Subcutaneous abdominal adipose tissue (tissue), 5 donors: ENCODE measurements around the gene COX19.

ENCODE experiments used
- H3K27ac ChIP-seq: one replicate; pipeline ENCODE4 v1.7.0; 2013; ENCODE audit warnings: low read depth, mild to moderate bottlenecking, inconsistent platforms, low read length, moderate library complexity
- H3K27me3 ChIP-seq, 5 donors: one replicate each; pipeline ENCODE4 v1.7.0; 2013; ENCODE audit warnings: low read length in 5 of 5, inconsistent platforms in 1 of 5; ENCODE audit not compliant: control insufficient read depth in 5 of 5, insufficient read depth in 4 of 5
- H3K36me3 ChIP-seq, 5 donors: one replicate each; pipeline ENCODE4 v1.7.0; 2013; ENCODE audit warnings: low read length in 5 of 5; ENCODE audit not compliant: control insufficient read depth in 5 of 5, insufficient read depth in 5 of 5
- H3K4me1 ChIP-seq, 5 donors: one replicate each; pipeline ENCODE4 v1.7.0; 2013; ENCODE audit warnings: low read length in 5 of 5, mild to moderate bottlenecking in 3 of 5, moderate library complexity in 1 of 5; ENCODE audit not compliant: control insufficient read depth in 5 of 5, insufficient read depth in 5 of 5
- H3K4me3 ChIP-seq, 5 donors: one replicate each; pipeline ENCODE4 v1.7.0; 2013; ENCODE audit warnings: low read length in 5 of 5, low read depth in 1 of 5
- H3K9ac ChIP-seq, 5 donors: one replicate each; pipeline ENCODE4 v1.7.0; 2013; ENCODE audit warnings: low read length in 5 of 5, mild to moderate bottlenecking in 4 of 5, moderate library complexity in 3 of 5
- H3K9me3 ChIP-seq, 5 donors: one replicate each; pipeline ENCODE4 v1.7.0; 2013; ENCODE audit warnings: low read length in 5 of 5; ENCODE audit not compliant: control insufficient read depth in 5 of 5
- donor health status: healthy.
- donor health status: healthy.
- donor health status: healthy.
- donor health status: healthy.
- donor health status: healthy.

The COX19 gene

GRCh38 chr7:954330-955238 is 20.8 kb downstream of the COX19 start, which contains the start of gene ADAP1:
Gene ADAP1 (minus strand): TSS chr7:954680. CDS start chr7:954477, 203 bp downstream.
- H3K9me3 ChIP-seq: no peaks in the 10 kb centered on the region
- no peak within 1 kb of the TSS for H3K27ac ChIP-seq
- H3K4me3 ChIP-seq: peak within 1 kb of the TSS in 4 of 5 donors; percentile 17 to 62 (median 50)
- H3K9ac ChIP-seq: peak within 1 kb of the TSS in 2 of 5 donors; percentile 3 to 43
- H3K4me1 ChIP-seq: peaks cover 0 to 34% (median 26%) of the 10 kb centered on the region in 5 donors
- peaks cover 0 to 20% (median 12%) of the 10 kb centered on the region in 5 donors for H3K27me3 ChIP-seq
- no peaks in the 10 kb centered on the region for H3K36me3 ChIP-seq

GRCh38 chr7:953547-954327 is 21.6 kb downstream of the COX19 start:
- Histone ChIP-seq H3K9ac (peak overlapping the region in 2 of 5 donors; percentile 3 to 43), H3K4me1 (peaks cover 0 to 34% (median 26%) of the 10 kb centered on the region in 5 donors), H3K4me3 (peak overlapping the region in 4 of 5 donors; percentile 17 to 62 (median 50)), H3K27ac (no peak overlapping the region), H3K9me3 (no peaks in the 10 kb centered on the region), H3K36me3 (no peaks in the 10 kb centered on the region), H3K27me3 (peaks cover 0 to 24% (median 19%) of the 10 kb centered on the region in 5 donors)

GRCh38 chr7:952548-953441 is 22.6 kb downstream of the COX19 start:
- peak overlapping the region in 3 of 5 donors; percentile 47 to 62 (median 53) for H3K4me3 ChIP-seq
- H3K36me3 ChIP-seq: no peaks in the 10 kb centered on the region
- H3K9ac ChIP-seq: peak overlapping the region in 1 of 5 donors; percentile 1
- H3K4me1 ChIP-seq: peaks cover 0 to 27% (median 20%) of the 10 kb centered on the region in 5 donors
- H3K9me3 ChIP-seq: no peaks in the 10 kb centered on the region
- H3K27me3 ChIP-seq: peaks cover 0 to 24% (median 19%) of the 10 kb centered on the region in 5 donors
- H3K27ac ChIP-seq: no peak overlapping the region

GRCh38 chr7:951881-952547 is 23.3 kb downstream of the COX19 start:
- peaks cover 0 to 20% (median 13%) of the 10 kb centered on the region in 5 donors for H3K4me1 ChIP-seq
- H3K36me3 ChIP-seq: no peaks in the 10 kb centered on the region
- H3K27ac ChIP-seq: no peak overlapping the region
- H3K9me3 ChIP-seq: no peaks in the 10 kb centered on the region
- peaks cover 2 to 24% (median 19%) of the 10 kb centered on the region in 5 donors for H3K27me3 ChIP-seq
- H3K9ac ChIP-seq: peak overlapping the region in 1 of 5 donors; percentile 1
- no peak overlapping the region for H3K4me3 ChIP-seq

- H3K4me1 ChIP-seq: peaks cover 0 to 17% (median 10%) of the 10 kb centered on the region in 5 donors
- no peaks in the 10 kb centered on the region for H3K36me3 ChIP-seq
- no peaks in the 10 kb centered on the region for H3K9me3 ChIP-seq
- H3K27me3 ChIP-seq: peaks cover 2 to 26% (median 21%) of the 10 kb centered on the region in 5 donors
- no peak overlapping the region for H3K4me3 ChIP-seq
- no peak overlapping the region for H3K27ac ChIP-seq
- H3K9ac ChIP-seq: no peak overlapping the region
These were observed 26.1 kb downstream of the COX19 start for GRCh38 chr7:949021-949934.

- H3K36me3 ChIP-seq: no peaks in the 10 kb centered on the region
- H3K9me3 ChIP-seq: no peaks in the 10 kb centered on the region
- no peak overlapping the region for H3K9ac ChIP-seq
- H3K4me1 ChIP-seq: peaks cover 0 to 5% (median 0%) of the 10 kb centered on the region in 5 donors
- H3K27ac ChIP-seq: no peak overlapping the region
- H3K27me3 ChIP-seq: peaks cover 2 to 15% (median 15%) of the 10 kb centered on the region in 5 donors
- no peak overlapping the region for H3K4me3 ChIP-seq
These were observed 27.7 kb downstream of the COX19 start for GRCh38 chr7:947391-948210.

GRCh38 chr7:946256-946996 is 28.9 kb downstream of the COX19 start:
- Histone ChIP-seq H3K27ac (no peak overlapping the region), H3K4me3 (no peak overlapping the region), H3K9ac (no peak overlapping the region), H3K36me3 (no peaks in the 10 kb centered on the region), H3K9me3 (no peaks in the 10 kb centered on the region), H3K27me3 (peaks cover 2 to 12% (median 9%) of the 10 kb centered on the region in 5 donors), H3K4me1 (no peaks in the 10 kb centered on the region)
